ENCODE results near the gene SHANK3. TPM values are rescaled to one million over a fixed set of nuclear protein-coding genes. Genes with fewer than 3 reads are reported as not detected.
A peak's percentile ranks its signal among the peaks of the same experiment; 100 is the strongest.

SHANK3 gene
- total RNA-seq, 2 experiments from 2014 or later = 0.02 to 0.04 TPM

DNA sequence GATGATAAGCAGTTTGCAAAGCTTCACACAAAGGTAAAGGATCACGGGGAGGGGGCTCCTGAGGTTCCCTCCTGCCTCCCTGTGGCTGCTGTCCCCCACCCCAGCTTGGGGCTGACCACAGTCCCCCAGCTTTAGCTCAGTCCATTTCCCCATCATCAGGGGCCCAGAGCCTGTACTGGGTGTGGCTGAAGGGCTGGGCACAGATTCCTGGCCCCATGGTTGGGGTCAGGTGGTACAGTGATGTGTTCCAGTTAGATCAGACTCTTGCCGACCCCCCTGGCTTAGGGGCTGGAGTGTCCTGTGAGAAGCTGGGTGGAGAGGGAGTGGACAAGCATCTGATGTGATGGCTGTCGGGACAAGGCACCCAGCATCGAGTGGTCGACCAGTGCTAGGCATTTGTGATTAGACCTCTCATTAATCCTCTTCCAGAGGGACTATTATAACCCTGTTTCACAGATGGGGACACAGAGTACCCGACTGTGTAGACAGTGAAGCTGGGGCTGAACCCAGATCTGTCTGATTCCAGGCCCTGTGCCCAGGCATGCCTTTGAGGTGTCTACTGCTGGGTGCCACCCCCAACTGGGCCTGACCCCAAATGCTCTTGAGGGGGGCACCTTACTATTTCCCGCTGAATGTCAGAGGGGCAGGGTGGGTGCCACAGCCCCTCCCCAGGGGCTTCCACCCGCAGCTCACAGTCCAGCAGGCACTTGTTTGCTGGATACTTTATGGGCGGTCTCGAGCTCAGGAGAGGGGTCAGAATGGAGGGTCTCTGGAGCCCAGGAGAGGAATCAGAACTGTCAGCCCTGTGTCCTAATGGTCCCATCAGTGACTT, 4.3 kb downstream of the SHANK3 start:
- POLR2A ChIA-PET = no interaction called here
- H3K36me3 Mint-ChIP-seq (ENCODE audit: low read depth) = no peaks in the 10 kb centered on the region

DNA sequence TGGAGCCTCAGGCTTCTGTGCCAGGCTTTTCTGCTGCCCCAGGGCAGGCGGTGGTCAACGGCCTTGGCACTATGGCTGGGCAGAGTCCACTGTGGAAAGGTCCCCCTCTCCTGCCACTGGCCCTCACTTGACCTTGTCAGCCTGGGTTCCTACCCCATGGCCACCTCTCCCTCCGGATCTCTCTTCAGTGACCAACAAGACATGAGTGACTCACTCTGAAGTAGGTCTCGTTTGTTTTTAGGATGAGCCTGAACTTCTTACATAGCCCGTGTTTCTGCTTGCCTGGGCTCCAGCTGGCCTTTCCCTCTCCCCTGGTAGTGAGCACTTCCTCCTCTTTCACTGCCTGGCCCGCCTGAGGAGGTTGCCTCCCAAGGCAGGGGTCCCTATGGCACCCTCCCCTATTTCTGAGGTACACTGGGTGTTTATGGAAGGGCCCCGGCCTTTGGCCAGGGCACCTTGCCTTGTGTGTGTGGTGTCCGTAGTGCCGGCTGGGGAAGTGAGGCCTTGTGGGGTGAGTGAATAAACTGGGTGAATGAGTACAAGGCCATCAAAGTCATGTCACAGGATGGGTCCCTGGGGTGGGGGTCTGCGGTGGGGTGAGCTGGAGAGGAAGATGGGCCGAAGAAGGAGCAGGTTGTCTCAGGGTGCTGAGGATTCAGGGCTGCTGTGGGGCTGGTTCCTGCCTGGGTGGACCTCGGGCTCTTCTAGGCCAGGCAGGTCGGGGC, 5.0 kb downstream of the SHANK3 start:
- no peak overlapping the region for H3K4me3 Mint-ChIP-seq
- peaks cover 28% of the 10 kb centered on the region for H3K27me3 Mint-ChIP-seq
- H3K36me3 Mint-ChIP-seq (ENCODE audit: low read depth) = no peaks in the 10 kb centered on the region
- POLR2A ChIA-PET = no interaction called here
- no peak for DNase-seq
- CTCF ChIA-PET = no interaction called here
- peaks cover 8% of the 10 kb centered on the region for H3K4me1 Mint-ChIP-seq
- H3K27ac Mint-ChIP-seq = peak overlapping the region; percentile 6
- peaks cover 8% of the 10 kb centered on the region for H3K9me3 Mint-ChIP-seq

More for the DNA sequence above, 4.3 kb downstream of the SHANK3 start:
- Mint-ChIP-seq H3K27ac (no peak overlapping the region), H3K4me1 (peaks cover 9% of the 10 kb centered on the region), H3K27me3 (peaks cover 34% of the 10 kb centered on the region), H3K9me3 (peaks cover 8% of the 10 kb centered on the region), H3K4me3 (no peak overlapping the region)
- no peak for DNase-seq
- CTCF ChIA-PET = no interaction called here

DNA sequence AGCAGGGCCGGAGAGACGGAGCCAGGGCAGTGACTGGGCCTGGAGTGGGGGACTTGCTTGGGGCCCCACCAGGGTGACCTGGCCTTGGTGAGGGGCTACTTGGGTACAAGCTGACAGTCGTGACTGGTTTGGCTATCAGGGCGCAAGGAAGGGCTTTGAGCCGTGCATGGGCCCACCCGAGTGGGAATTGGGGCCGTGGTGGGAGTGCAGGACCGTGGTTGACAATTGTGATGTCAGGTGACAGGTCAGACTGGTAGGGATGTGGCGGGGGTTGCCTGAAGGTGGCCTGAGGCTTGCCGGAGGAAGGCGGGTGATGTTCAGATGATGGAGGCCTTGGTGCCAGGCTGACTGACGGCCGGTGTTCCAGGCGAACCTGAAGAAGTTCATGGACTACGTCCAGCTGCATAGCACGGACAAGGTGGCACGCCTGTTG, 5.6 kb downstream of the SHANK3 start:
- no peak for DNase-seq
- ChIA-PET CTCF (no interaction called here), POLR2A (no interaction called here)

DNA sequence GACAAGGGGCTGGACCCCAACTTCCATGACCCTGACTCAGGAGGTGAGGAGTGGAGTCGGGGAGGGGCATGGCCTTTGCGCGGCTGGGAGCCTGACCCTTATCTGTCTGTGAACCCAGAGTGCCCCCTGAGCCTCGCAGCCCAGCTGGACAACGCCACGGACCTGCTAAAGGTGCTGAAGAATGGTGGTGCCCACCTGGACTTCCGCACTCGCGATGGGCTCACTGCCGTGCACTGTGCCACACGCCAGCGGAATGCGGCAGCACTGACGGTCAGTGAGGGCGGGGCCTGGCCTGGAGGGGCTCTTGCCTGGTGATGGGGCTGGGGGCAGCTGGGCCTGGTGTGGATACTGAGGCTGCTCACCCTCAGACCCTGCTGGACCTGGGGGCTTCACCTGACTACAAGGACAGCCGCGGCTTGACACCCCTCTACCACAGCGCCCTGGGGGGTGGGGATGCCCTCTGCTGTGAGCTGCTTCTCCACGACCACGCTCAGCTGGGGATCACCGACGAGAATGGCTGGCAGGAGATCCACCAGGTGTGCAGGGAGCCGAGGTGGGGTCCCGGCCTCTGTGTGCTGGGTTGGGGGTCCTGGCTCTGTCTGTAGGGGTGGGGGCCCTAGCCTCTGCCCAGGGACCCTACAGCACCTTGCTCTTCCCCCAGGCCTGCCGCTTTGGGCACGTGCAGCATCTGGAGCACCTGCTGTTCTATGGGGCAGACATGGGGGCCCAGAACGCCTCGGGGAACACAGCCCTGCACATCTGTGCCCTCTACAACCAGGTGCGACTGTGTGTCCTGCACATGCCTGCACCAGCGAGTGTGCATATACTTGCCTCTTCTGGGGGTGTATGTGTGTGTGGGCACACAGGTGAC, 6.3 kb downstream of the SHANK3 start:
- Mint-ChIP-seq H3K4me1 (peaks cover 4% of the 10 kb centered on the region), H3K27me3 (peaks cover 19% of the 10 kb centered on the region), H3K9me3 (peaks cover 8% of the 10 kb centered on the region), H3K27ac (no peak overlapping the region), H3K36me3 (ENCODE audit: low read depth) (no peaks in the 10 kb centered on the region), H3K4me3 (no peak overlapping the region)
- POLR2A ChIA-PET = no interaction called here
- CTCF ChIA-PET = no interaction called here
- no peak for DNase-seq

More for the DNA sequence above, 5.6 kb downstream of the SHANK3 start:
- H3K27me3 Mint-ChIP-seq = peaks cover 22% of the 10 kb centered on the region
- H3K4me3 Mint-ChIP-seq = no peak overlapping the region
- H3K27ac Mint-ChIP-seq = no peak overlapping the region
- H3K4me1 Mint-ChIP-seq = peaks cover 4% of the 10 kb centered on the region
- H3K36me3 Mint-ChIP-seq (ENCODE audit: low read depth) = no peaks in the 10 kb centered on the region
- peaks cover 8% of the 10 kb centered on the region for H3K9me3 Mint-ChIP-seq

DNA sequence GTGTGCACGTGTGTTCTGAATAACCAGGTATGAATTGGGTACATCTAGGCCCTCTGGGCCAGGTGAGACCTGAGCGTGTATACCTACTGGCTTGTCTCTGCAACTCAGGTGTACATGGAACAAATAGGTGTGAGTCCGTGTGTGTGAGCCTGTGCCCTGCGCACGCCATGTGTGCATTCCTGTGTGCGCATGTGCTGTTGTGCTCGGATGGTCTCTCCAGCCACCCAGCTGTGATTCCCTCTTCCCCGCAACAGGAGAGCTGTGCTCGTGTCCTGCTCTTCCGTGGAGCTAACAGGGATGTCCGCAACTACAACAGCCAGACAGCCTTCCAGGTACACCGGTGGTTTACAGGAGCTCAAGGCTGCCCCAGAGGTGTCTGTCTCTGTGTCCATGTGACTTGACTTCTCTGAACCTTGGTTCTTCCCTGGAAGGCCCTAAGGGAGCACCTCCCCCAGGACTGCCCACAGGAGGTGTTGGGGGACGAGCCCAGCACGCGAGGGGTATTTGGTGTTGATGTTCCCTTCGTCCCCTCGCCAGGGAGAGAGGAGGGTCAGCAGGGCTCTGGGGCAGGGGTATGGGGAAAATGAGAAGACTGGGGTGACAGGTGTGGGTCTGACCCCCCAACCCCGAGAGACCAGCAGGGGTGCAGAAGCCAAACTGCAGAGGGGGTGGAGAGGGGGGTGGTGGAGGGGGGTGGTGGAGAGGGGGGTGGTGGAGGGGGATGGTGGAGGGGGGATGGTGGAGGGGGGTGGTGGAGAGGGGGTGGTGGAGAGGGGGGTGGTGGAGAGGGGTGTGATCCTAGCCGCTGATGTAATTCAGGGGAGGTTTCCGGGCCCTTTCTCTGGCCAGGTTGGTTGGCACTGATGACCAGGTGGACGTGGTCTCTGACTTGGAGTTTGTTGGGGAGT, 10.7 kb downstream of the SHANK3 start:
- no peak for DNase-seq
- H3K36me3 Mint-ChIP-seq (ENCODE audit: low read depth) = no peaks in the 10 kb centered on the region
- no peaks in the 10 kb centered on the region for H3K4me1 Mint-ChIP-seq
- CTCF ChIA-PET = no interaction called here
- no peak overlapping the region for H3K4me3 Mint-ChIP-seq
- peaks cover 4% of the 10 kb centered on the region for H3K27me3 Mint-ChIP-seq
- POLR2A ChIA-PET = no interaction called here
- H3K27ac Mint-ChIP-seq = no peak overlapping the region
- peaks cover 8% of the 10 kb centered on the region for H3K9me3 Mint-ChIP-seq

- Mint-ChIP-seq H3K4me1 (no peaks in the 10 kb centered on the region), H3K36me3 (ENCODE audit: low read depth) (no peaks in the 10 kb centered on the region), H3K27me3 (peaks cover 9% of the 10 kb centered on the region), H3K9me3 (peaks cover 8% of the 10 kb centered on the region), H3K27ac (no peak overlapping the region), H3K4me3 (no peak overlapping the region)
- POLR2A ChIA-PET = no interaction called here
- no peak for DNase-seq
- CTCF ChIA-PET = no interaction called here
Measured at GRCh38 chr22:50683994-50684371, 11.4 kb downstream of the SHANK3 start.

- Mint-ChIP-seq H3K27ac (no peak overlapping the region), H3K9me3 (peaks cover 6% of the 10 kb centered on the region), H3K4me3 (no peak overlapping the region), H3K36me3 (ENCODE audit: low read depth) (no peaks in the 10 kb centered on the region), H3K4me1 (no peaks in the 10 kb centered on the region), H3K27me3 (peaks cover 14% of the 10 kb centered on the region)
- no peak for DNase-seq
- ChIA-PET CTCF (no interaction called here), POLR2A (no interaction called here)
Measured at GRCh38 chr22:50684501-50684900, 11.9 kb downstream of the SHANK3 start.

DNA sequence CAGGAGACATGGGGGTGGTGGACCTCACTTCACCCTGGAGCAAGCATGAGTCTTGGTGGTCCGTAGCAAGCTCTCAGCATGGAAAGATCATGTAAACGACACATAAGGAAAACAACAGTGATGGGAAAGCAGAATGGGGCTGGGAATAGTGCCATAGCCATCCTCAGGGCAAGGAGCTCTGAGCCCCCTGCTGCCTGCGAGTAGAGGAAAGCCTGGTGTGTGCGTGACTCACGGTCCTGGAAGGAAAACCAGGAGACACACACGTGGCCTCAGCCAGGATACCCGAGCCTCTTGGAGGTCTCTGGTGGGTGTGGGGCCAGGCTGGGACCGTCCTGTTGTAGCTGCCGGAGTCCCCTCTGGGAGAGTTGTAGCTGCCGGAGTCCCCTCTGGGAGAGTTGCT, 12.4 kb downstream of the SHANK3 start:
- no peak overlapping the region for H3K27ac Mint-ChIP-seq
- H3K9me3 Mint-ChIP-seq = peaks cover 5% of the 10 kb centered on the region
- H3K36me3 Mint-ChIP-seq (ENCODE audit: low read depth) = no peaks in the 10 kb centered on the region
- ChIA-PET POLR2A (no interaction called here), CTCF (no interaction called here)
- no peak for DNase-seq
- H3K27me3 Mint-ChIP-seq = peaks cover 15% of the 10 kb centered on the region
- no peaks in the 10 kb centered on the region for H3K4me1 Mint-ChIP-seq
- H3K4me3 Mint-ChIP-seq = no peak overlapping the region

DNA sequence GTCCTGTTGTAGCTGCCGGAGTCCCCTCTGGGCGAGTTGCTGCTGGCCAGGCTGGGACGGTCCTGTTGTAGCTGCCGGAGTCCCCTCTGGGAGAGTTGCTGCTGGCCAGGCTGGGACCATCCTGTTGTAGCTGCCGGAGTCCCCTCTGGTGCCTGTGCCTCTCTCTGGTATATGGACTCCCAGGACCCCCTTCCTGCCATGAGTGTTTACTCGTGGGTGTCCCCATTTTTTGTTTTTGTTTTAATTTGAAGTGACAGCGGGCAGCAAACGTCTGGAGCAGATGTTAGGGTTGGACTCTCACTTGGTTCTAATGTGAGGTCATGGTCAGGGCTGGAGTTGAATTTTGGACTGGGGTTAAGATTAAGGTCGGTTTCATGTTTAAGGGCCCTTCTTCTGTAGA, 14.2 kb downstream of the SHANK3 start:
- peaks cover 23% of the 10 kb centered on the region for H3K27me3 Mint-ChIP-seq
- H3K9me3 Mint-ChIP-seq = no peaks in the 10 kb centered on the region
- no peak overlapping the region for H3K27ac Mint-ChIP-seq
- CTCF ChIA-PET = no interaction called here
- no peaks in the 10 kb centered on the region for H3K36me3 Mint-ChIP-seq (ENCODE audit: low read depth)
- POLR2A ChIA-PET = no interaction called here
- H3K4me3 Mint-ChIP-seq = no peak overlapping the region
- DNase-seq = no peak
- H3K4me1 Mint-ChIP-seq = peaks cover 4% of the 10 kb centered on the region

DNA sequence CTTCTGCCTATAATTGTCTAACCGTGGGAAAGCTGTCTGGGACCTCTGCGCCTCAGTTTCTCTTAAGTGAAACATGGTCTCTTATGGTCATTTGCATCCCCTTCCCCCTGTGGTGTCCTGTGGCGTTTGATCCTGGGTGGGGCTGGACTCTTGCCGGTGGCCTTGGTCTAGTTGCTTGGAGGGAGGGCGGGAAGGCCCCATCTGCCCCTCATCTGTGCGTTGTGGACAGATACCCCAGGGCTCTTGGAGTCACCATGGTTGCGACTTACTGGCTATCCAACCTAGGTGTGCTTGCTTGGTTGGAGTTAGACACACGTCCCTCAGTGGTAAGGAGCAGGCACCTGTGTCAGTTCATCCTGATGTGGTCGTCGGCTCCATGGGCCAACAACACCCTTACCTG, 15.2 kb downstream of the SHANK3 start:
- DNase-seq = no peak
- Mint-ChIP-seq H3K4me1 (peaks cover 4% of the 10 kb centered on the region), H3K27me3 (peaks cover 27% of the 10 kb centered on the region), H3K9me3 (no peaks in the 10 kb centered on the region), H3K4me3 (no peak overlapping the region), H3K36me3 (ENCODE audit: low read depth) (no peaks in the 10 kb centered on the region), H3K27ac (no peak overlapping the region)
- CTCF ChIA-PET = interaction anchor here (0.5 kb wide), 1 partner anchor 337 kb away, joined by 3 read pairs; no protein-coding TSS in a partner anchor
- POLR2A ChIA-PET = no interaction called here

DNA sequence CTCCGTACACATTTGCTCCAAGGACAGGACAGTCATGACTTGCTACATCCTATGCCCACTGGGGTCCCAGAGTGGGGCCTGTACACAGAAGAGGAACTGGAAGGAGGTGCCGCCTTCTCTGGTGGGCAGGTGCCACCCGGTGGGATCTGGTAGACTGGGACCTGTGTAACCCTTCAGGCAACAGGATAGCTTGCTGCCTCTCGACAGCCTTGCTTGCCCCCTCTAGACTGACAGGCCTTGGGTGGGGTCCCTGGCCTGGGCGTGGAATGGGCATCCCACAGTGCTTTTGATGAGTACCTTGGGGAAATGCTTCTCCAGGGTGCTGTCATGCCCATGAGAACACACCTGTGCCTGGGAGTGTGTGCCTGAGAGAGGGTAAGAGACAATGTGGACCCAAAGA, 15.8 kb downstream of the SHANK3 start:
- ChIA-PET CTCF (no interaction called here), POLR2A (no interaction called here)

DNA sequence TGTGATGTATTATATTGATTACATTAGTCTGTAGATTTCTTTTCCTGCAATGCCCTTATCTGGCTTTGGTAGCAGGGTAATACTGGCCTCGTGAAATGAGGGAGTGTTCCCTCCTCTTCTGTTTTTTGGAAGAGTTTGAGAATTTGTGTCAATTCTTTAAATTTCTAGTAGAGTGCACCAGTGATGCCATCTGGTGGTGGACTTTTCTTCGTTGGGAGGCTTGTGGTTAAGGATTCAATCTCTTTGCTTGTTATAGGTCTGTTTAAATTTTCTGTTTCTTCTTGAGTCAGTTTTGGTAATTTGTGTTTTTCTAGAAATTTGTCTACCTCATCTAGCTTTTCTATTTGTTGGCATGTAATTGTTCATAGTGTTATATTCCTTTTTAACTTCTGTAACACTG, 18.9 kb downstream of the SHANK3 start:
- Mint-ChIP-seq H3K4me3 (no peak overlapping the region), H3K36me3 (ENCODE audit: low read depth) (no peaks in the 10 kb centered on the region), H3K27me3 (peaks cover 34% of the 10 kb centered on the region), H3K9me3 (no peaks in the 10 kb centered on the region), H3K27ac (no peak overlapping the region), H3K4me1 (peaks cover 4% of the 10 kb centered on the region)
- peak; percentile 65 for DNase-seq
- POLR2A ChIA-PET = no interaction called here
- CTCF ChIA-PET = interaction anchor here (1.3 kb wide), 1 partner anchor 416 kb away, joined by 4 read pairs; no protein-coding TSS in a partner anchor

More for the DNA sequence above, 15.8 kb downstream of the SHANK3 start:
- Mint-ChIP-seq H3K4me1 (peaks cover 4% of the 10 kb centered on the region), H3K4me3 (no peak overlapping the region), H3K27me3 (peaks cover 31% of the 10 kb centered on the region), H3K36me3 (ENCODE audit: low read depth) (no peaks in the 10 kb centered on the region), H3K27ac (no peak overlapping the region), H3K9me3 (no peaks in the 10 kb centered on the region)
- no peak for DNase-seq
